HAP-1 (cell line): ENCODE data around the gene C6orf132.

ENCODE experiments used
- DNase-seq, 2 experiments: peaks; one replicate each; pipeline ENCODE4 v3.0.0-alpha.2; 2016 to 2020; ENCODE audit warnings: low spot score in 2 of 2
- H3K27me3 ChIP-seq: fragments of 250-450 bp; sonication (Bioruptor Pico); 2 replicates; pipeline ENCODE4 v1.5.1; 2020; ENCODE audit warnings: low read depth, mild to moderate bottlenecking, moderate library complexity
- H3K36me3 ChIP-seq: fragments of 250-450 bp; sonication (Bioruptor Pico); replicated peaks from 2 replicates; pipeline ENCODE4 v1.5.1; 2020; ENCODE audit warnings: mild to moderate bottlenecking
- H3K4me1 ChIP-seq: fragments of 250-450 bp; sonication (Bioruptor Pico); 2 replicates; pipeline ENCODE4 v1.5.1; 2020; ENCODE audit warnings: mild to moderate bottlenecking
- H3K4me3 ChIP-seq: fragments of 250-450 bp; sonication (Bioruptor Pico); 2 replicates; pipeline ENCODE4 v1.5.1; 2020; ENCODE audit warnings: mild to moderate bottlenecking, moderate library complexity
- H3K9me3 ChIP-seq: fragments of 250-450 bp; sonication (Bioruptor Pico); 2 replicates; pipeline ENCODE4 v1.5.1; 2020; ENCODE audit warnings: mild to moderate bottlenecking, moderate library complexity
- in situ Hi-C: fragments of 300-500 bp; cut with MboI; formaldehyde crosslinking; loops from 3 replicates; pipeline ENCODE4 v1.14.3; 2020; ENCODE audit warnings: low sequenced_read_pairs, inconsistent platforms, mixed read lengths

C6orf132 gene

GRCh38 chr6:42053601-42054000 is 88.8 kb downstream of the C6orf132 start:
- Histone ChIP-seq H3K36me3 (peaks cover 48% of the 10 kb centered on the region), H3K4me1 (peaks cover 4% of the 10 kb centered on the region), H3K9me3 (no peaks in the 10 kb centered on the region), H3K27me3 (no peaks in the 10 kb centered on the region), H3K4me3 (no peak overlapping the region)
- in situ Hi-C loops, result no loop called here
- no peak for DNase-seq

GRCh38 chr6:42051268-42051653 is 91.2 kb downstream of the C6orf132 start:
- H3K9me3 ChIP-seq, result no peaks in the 10 kb centered on the region
- H3K27me3 ChIP-seq, result no peaks in the 10 kb centered on the region
- in situ Hi-C loops, result no loop called here
- peaks cover 4% of the 10 kb centered on the region for H3K4me1 ChIP-seq
- peaks cover 24% of the 10 kb centered on the region for H3K36me3 ChIP-seq
- peak overlapping the region; percentile 86 for H3K4me3 ChIP-seq
- DNase-seq, result no peak
